ENCODE measurements around the gene TLCD4. TPM values are rescaled to one million over a fixed set of nuclear protein-coding genes. Genes with fewer than 3 reads are reported as not detected.

The TLCD4 gene
- total RNA-seq, 2 experiments from 2014 or later, result 0.19 to 0.25 TPM

- Mint-ChIP-seq H3K27me3 (peaks cover 46% of the 10 kb centered on the region), H3K4me1 (peaks cover 8% of the 10 kb centered on the region), H3K27ac (no peak overlapping the region), H3K9me3 (ENCODE audit: low read depth) (no peaks in the 10 kb centered on the region), H3K36me3 (ENCODE audit: low read depth) (no peaks in the 10 kb centered on the region), H3K4me3 (no peak overlapping the region)
- DNase-seq (no peak), ATAC-seq (no peak)
- CTCF ChIA-PET, result interaction anchor here (1.2 kb wide), 1 partner anchor 10 kb away, joined by 3 read pairs; no protein-coding TSS in a partner anchor
- POLR2A ChIA-PET, result no interaction called here
- intact Hi-C loops (cut with DNase I, micrococcal nuclease), result loop anchor here in 1 of 2 experiments (5.0 kb wide), 1 partner anchor 47 kb away; the partner anchor contains the start of gene ALG14
These were observed 2.1 kb downstream of the TLCD4 start for GRCh38 chr1:95119273-95119672.

- H3K9me3 Mint-ChIP-seq (ENCODE audit: low read depth), result no peaks in the 10 kb centered on the region
- DNase-seq (no peak), ATAC-seq (no peak)
- H3K4me3 Mint-ChIP-seq, result no peak overlapping the region
- POLR2A ChIA-PET, result no interaction called here
- H3K36me3 Mint-ChIP-seq (ENCODE audit: low read depth), result no peaks in the 10 kb centered on the region
- CTCF ChIA-PET, result no interaction called here
- H3K27me3 Mint-ChIP-seq, result peaks cover 38% of the 10 kb centered on the region
- intact Hi-C loops (cut with DNase I, micrococcal nuclease), result no loop called here
- H3K27ac Mint-ChIP-seq, result no peak overlapping the region
- H3K4me1 Mint-ChIP-seq, result peaks cover 4% of the 10 kb centered on the region
These were observed 5.1 kb downstream of the TLCD4 start for GRCh38 chr1:95122151-95122697.

- H3K4me3 Mint-ChIP-seq, result no peak overlapping the region
These were observed 7.2 kb downstream of the TLCD4 start for GRCh38 chr1:95124342-95124741.

GRCh38 chr1:95126366-95126765 lies 9.2 kb downstream of the TLCD4 start:
- CTCF ChIA-PET, result no interaction called here
- Mint-ChIP-seq H3K27ac (no peak overlapping the region), H3K4me1 (no peaks in the 10 kb centered on the region), H3K36me3 (ENCODE audit: low read depth) (no peaks in the 10 kb centered on the region), H3K27me3 (peaks cover 10% of the 10 kb centered on the region), H3K4me3 (no peak overlapping the region), H3K9me3 (ENCODE audit: low read depth) (no peaks in the 10 kb centered on the region)
- DNase-seq (no peak), ATAC-seq (no peak)
- intact Hi-C loops (cut with DNase I, micrococcal nuclease), result no loop called here
- POLR2A ChIA-PET, result no interaction called here

More at GRCh38 chr1:95124342-95124741, 7.2 kb downstream of the TLCD4 start:
- Mint-ChIP-seq H3K36me3 (ENCODE audit: low read depth) (no peaks in the 10 kb centered on the region), H3K27ac (no peak overlapping the region), H3K27me3 (peaks cover 22% of the 10 kb centered on the region), H3K4me1 (no peaks in the 10 kb centered on the region), H3K9me3 (ENCODE audit: low read depth) (no peaks in the 10 kb centered on the region)
- ChIA-PET CTCF (no interaction called here), POLR2A (no interaction called here)
- DNase-seq (no peak), ATAC-seq (no peak)
- intact Hi-C loops (cut with DNase I, micrococcal nuclease), result no loop called here

- CTCF ChIA-PET, result no interaction called here
- intact Hi-C loops (cut with DNase I, micrococcal nuclease), result no loop called here
These were observed 9.7 kb downstream of the TLCD4 start for GRCh38 chr1:95126846-95127245.

GRCh38 chr1:95127380-95127779 lies 10.2 kb downstream of the TLCD4 start:
- CTCF ChIA-PET, result no interaction called here

More at GRCh38 chr1:95126846-95127245, 9.7 kb downstream of the TLCD4 start:
- Mint-ChIP-seq H3K36me3 (ENCODE audit: low read depth) (no peaks in the 10 kb centered on the region), H3K27me3 (peaks cover 10% of the 10 kb centered on the region), H3K4me1 (no peaks in the 10 kb centered on the region), H3K27ac (no peak overlapping the region), H3K9me3 (ENCODE audit: low read depth) (no peaks in the 10 kb centered on the region), H3K4me3 (no peak overlapping the region)
- ATAC-seq (no peak), DNase-seq (no peak)
- POLR2A ChIA-PET, result no interaction called here

GRCh38 chr1:95132762-95133161 lies 15.6 kb downstream of the TLCD4 start:
- Mint-ChIP-seq H3K27ac (no peak overlapping the region), H3K27me3 (peaks cover 10% of the 10 kb centered on the region), H3K9me3 (ENCODE audit: low read depth) (no peaks in the 10 kb centered on the region), H3K36me3 (ENCODE audit: low read depth) (no peaks in the 10 kb centered on the region), H3K4me3 (no peak overlapping the region), H3K4me1 (no peaks in the 10 kb centered on the region)
- ATAC-seq (no peak), DNase-seq (no peak)
- intact Hi-C loops (cut with DNase I, micrococcal nuclease), result no loop called here
- ChIA-PET POLR2A (no interaction called here), CTCF (no interaction called here)

More at GRCh38 chr1:95127380-95127779, 10.2 kb downstream of the TLCD4 start:
- Mint-ChIP-seq H3K9me3 (ENCODE audit: low read depth) (no peaks in the 10 kb centered on the region), H3K4me3 (no peak overlapping the region), H3K4me1 (no peaks in the 10 kb centered on the region), H3K36me3 (ENCODE audit: low read depth) (no peaks in the 10 kb centered on the region), H3K27ac (no peak overlapping the region), H3K27me3 (peaks cover 9% of the 10 kb centered on the region)
- ATAC-seq, result no peak
- POLR2A ChIA-PET, result no interaction called here
- intact Hi-C loops (cut with DNase I, micrococcal nuclease), result no loop called here
- DNase-seq, result no peak

GRCh38 chr1:95133687-95134086 lies 16.5 kb downstream of the TLCD4 start:
- Mint-ChIP-seq H3K36me3 (ENCODE audit: low read depth) (no peaks in the 10 kb centered on the region), H3K9me3 (ENCODE audit: low read depth) (no peaks in the 10 kb centered on the region), H3K4me1 (no peaks in the 10 kb centered on the region), H3K27me3 (peaks cover 10% of the 10 kb centered on the region), H3K27ac (no peak overlapping the region), H3K4me3 (no peak overlapping the region)
- ATAC-seq, result no peak
- POLR2A ChIA-PET, result no interaction called here
- DNase-seq, result no peak
- intact Hi-C loops (cut with DNase I, micrococcal nuclease), result no loop called here
- CTCF ChIA-PET, result no interaction called here

GRCh38 chr1:95138223-95138622 lies 21.1 kb downstream of the TLCD4 start:
- Mint-ChIP-seq H3K27me3 (peaks cover 6% of the 10 kb centered on the region), H3K27ac (no peak overlapping the region), H3K4me3 (no peak overlapping the region), H3K4me1 (no peaks in the 10 kb centered on the region), H3K36me3 (ENCODE audit: low read depth) (no peaks in the 10 kb centered on the region), H3K9me3 (ENCODE audit: low read depth) (no peaks in the 10 kb centered on the region)
- CTCF ChIA-PET, result no interaction called here
- intact Hi-C loops (cut with DNase I, micrococcal nuclease), result no loop called here
- ATAC-seq (no peak), DNase-seq (no peak)
- POLR2A ChIA-PET, result no interaction called here

GRCh38 chr1:95139039-95139438 lies 21.9 kb downstream of the TLCD4 start:
- POLR2A ChIA-PET, result no interaction called here
- Mint-ChIP-seq H3K27me3 (peaks cover 6% of the 10 kb centered on the region), H3K4me1 (no peaks in the 10 kb centered on the region), H3K9me3 (ENCODE audit: low read depth) (no peaks in the 10 kb centered on the region), H3K36me3 (ENCODE audit: low read depth) (no peaks in the 10 kb centered on the region), H3K27ac (no peak overlapping the region), H3K4me3 (no peak overlapping the region)
- intact Hi-C loops (cut with DNase I, micrococcal nuclease), result no loop called here
- DNase-seq (no peak), ATAC-seq (no peak)
- CTCF ChIA-PET, result no interaction called here

GRCh38 chr1:95140791-95141190 lies 23.6 kb downstream of the TLCD4 start:
- ChIA-PET POLR2A (interaction anchor here (0.7 kb wide), 1 partner anchor 87 kb away, joined by 3 read pairs; no protein-coding TSS in a partner anchor), CTCF (interaction anchor here (1.0 kb wide), 1 partner anchor 24 kb away, joined by 3 read pairs; no protein-coding TSS in a partner anchor)
- Mint-ChIP-seq H3K36me3 (ENCODE audit: low read depth) (no peaks in the 10 kb centered on the region), H3K4me1 (no peaks in the 10 kb centered on the region), H3K27me3 (peaks cover 8% of the 10 kb centered on the region), H3K9me3 (ENCODE audit: low read depth) (no peaks in the 10 kb centered on the region), H3K4me3 (no peak overlapping the region), H3K27ac (no peak overlapping the region)
- intact Hi-C loops (cut with DNase I, micrococcal nuclease), result no loop called here
- ATAC-seq (no peak), DNase-seq (no peak)

GRCh38 chr1:95145493-95145892 lies 28.3 kb downstream of the TLCD4 start:
- intact Hi-C loops (cut with DNase I, micrococcal nuclease), result no loop called here
- no peaks in the 10 kb centered on the region for H3K9me3 Mint-ChIP-seq (ENCODE audit: low read depth)
- ChIA-PET CTCF (no interaction called here), POLR2A (no interaction called here)
- ATAC-seq (no peak), DNase-seq (no peak)
- no peaks in the 10 kb centered on the region for H3K36me3 Mint-ChIP-seq (ENCODE audit: low read depth)
- no peaks in the 10 kb centered on the region for H3K4me1 Mint-ChIP-seq
- H3K27ac Mint-ChIP-seq, result no peak overlapping the region
- H3K4me3 Mint-ChIP-seq, result no peak overlapping the region
- peaks cover 3% of the 10 kb centered on the region for H3K27me3 Mint-ChIP-seq

All from activated CD4-positive, alpha-beta T cell treated with anti-CD3 and anti-CD28 coated beads for 36 hours (primary cell).